Activated CD4-positive, CD25-positive, alpha-beta regulatory T cell treated with anti-CD3 and anti-CD28 coated beads, Interleukin-2, amount 50 U/mL, for 72 hours (primary cell): ENCODE data around the gene COLGALT1.
"Not testable (repeated sequence)": the region's sequence is repeated elsewhere in the genome, so short reads cannot be mapped to it uniquely, and the experiment has no call there.

Source experiments
- DNase-seq: peaks from one replicate; pipeline ENCODE4 v3.0.0; 2021

The COLGALT1 gene

DNA sequence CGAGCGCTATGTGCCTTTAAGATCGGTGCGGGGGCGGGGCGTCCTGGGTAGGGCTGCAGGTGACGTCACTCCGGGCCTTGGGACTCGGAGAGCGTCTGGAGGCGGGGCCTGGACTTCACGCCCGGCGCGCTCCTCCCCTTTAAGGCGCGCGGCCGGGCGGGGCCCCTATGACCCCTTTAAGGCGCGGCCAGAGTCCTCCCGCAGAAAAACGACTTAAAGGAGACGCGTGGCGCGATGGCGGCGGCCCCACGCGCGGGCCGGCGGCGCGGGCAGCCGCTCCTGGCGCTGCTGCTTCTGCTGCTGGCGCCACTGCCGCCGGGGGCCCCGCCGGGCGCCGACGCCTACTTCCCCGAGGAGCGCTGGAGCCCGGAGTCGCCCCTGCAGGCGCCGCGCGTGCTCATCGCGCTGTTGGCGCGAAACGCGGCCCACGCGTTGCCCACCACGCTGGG, at the start of gene COLGALT1:
COLGALT1 (plus strand) TSS at position 170 of the 449 bp plus-strand sequence; CDS start at position 235, 65 bp downstream.
- DNase-seq = peak; percentile 99

DNA sequence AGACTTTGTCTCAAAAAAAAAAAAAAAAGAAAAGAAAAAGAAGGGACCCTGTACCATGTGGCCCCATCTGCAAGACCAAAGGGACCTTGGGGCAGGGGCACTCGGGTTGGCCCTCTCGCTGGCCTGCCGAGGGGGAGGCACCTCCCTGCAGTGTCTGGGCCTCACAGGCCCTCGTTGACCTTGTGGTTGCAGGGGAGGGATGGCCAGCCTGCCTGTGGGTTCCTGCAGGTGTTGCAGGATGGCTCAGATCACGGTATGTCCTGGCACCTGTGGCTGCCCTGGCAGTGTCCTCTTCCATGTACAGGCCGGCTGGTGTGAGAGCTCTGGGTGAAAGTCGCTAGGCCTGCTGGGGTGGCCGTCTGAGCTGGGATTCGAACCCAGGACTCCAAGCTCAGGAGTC, 48.7 kb upstream of the COLGALT1 start:
- DNase-seq = no peak

DNA sequence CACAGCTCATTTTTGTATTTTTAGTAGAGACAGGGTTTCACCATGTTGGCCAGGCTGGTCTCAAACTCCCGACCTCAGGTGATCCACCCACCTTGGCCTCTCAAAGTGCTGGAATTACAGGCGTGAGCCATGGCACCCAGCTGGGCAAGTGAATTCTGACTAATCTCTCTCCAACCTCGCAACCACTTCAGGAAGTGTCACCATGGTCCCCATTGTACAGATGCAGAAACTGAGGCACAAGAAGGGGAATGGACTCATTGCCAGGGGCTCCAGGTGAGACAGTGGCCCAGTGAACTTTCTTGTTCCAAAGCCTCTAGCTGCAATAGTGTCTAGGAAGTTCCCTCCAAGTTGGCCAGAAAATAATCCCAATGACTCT, 46.9 kb upstream of the COLGALT1 start:
- not testable (repeated sequence) for DNase-seq

DNA sequence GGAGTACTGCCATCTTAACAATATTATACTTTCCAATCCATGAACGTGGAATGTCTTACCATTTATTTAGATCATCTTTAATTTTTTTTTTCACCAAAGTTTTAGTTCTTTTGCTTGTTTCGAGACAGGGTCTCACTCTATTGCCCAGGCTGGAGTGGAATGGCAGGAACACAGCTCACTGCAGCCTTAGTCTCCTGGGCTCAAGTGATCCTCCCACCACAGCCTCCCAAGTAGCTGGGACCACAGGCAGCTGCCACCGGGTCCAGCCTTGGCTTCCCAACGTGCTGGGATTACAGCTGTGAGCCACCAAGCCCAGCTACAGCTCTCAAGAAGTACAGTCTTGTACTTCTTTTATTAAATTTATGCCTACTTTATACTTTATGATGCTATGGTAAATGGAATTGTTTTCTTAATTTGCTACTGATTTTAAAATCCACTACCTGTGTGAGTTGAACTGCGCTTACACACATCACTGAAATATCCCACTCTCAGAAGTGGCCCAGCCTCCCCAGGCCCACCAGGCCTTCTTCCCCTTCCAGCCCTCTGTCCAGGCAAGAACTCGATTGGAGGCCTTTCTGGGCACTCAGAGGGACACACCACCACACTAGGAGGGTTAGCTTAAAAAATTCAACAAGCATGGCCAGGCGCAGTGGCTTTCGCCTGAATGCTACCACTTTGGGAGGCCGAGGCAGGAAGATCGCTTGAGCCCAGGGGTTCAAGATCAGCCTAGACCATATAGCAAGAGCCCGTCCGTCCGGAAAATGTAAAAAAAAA, 45.0 kb upstream of the COLGALT1 start:
- DNase-seq = no peak

DNA sequence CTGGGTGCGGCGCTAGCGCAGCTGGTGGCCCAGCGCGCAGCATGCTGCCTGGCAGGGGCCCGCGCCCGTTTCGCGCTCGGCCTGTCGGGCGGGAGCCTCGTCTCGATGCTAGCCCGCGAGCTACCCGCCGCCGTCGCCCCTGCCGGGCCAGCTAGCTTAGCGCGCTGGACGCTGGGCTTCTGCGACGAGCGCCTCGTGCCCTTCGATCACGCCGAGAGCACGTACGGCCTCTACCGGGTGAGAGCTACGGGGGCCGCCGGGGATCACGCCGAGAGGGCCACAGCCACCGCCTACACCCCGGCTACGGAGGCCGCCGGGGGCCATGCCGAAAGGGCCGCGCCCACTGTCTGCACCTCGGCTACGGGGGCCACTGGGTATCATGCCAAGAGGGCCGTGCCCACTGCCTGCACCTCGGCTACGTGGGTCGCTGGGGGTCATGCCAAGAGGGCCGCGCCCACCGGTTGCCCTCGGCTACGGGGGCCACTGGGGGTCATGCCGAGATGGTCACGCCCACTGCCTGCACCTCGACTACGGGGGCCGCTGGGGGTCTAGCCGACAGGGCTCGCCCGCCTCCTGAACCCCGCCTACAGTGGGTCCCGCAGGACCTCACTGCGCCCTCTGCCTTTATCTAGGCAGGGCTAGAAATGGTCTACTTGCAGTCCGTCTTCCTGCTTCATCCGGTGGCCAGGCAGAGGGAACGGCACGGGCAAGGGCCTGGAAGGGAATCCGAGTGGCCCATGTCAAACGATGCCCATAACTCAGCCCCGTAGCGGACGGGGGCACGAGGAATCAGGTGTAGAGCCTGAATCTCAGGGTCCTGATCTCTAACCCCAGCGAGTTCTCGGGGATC, 43.5 kb upstream of the COLGALT1 start:
- peak; percentile 84 for DNase-seq

DNA sequence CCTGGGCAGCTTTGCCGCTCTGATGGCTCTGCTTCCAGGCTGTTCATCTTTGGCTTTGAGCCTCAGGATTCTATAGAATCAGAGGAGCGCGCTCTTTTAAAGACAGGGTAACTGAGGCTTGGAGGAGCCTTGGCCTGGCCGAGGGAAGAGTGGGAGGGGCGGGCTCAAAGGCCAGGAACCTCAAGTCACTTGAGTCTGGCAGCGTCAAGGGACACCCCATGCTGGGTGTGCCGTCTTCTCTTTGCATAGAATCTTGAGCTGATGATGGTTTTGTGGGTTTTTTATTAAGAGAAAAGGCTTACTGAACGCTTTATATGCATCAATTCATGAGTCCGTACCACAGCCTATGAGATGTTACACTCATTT, 42.9 kb upstream of the COLGALT1 start:
- DNase-seq = no peak

DNA sequence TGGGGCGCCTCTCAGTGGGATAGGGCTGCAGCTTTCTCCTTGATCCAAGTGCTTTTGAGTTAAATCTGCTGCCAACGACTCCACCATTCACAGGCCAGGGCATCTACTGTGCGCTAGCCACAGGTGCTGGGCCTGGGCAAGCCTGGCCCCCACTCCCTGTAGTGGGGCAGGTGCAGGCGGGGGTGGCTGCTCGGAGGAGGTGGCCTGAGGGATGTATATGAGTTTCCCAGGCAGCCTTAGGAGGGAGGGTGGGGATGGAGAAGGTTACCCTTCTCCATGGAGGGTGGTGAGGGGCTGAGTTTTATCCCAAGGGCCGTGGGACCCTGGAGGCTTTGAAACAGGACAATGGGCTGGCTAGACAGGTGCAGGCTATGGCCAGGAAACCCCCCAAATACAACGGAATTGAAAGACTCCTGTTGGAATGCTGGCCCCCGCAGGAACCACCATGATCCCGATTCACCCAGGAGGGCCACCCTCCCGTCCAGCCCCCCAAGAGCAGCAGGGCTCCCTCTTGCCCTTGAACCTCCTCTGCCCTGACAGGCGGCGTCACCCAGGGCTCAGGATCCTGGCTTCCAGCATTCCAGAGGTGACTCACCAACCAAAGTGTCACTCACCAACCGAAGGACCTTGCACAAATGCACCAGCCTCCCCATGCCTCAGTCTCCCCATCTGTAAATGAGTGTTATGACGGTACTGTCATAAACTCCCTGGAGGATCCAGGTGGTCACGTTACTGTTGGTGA, 39.9 kb upstream of the COLGALT1 start:
- DNase-seq = no peak

DNA sequence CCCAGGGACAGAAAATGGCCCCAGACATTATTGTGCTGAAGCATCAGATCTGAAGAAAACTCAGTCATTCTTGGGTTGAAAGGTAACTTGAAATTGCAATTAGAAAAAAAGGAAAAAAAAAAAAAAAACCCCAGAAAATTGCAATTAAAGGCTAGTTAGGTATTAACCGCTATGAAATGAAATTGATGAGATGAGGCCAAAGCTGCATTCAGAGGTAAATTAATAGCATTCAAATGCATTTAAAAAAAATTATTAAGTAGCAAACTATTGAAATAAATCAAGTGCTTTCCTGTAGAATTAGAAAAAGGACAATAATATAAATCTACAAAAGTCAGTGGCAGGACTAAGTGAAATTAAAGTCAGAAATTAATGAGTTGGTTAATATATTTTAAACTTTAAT, 37.6 kb upstream of the COLGALT1 start:
- no peak for DNase-seq

DNA sequence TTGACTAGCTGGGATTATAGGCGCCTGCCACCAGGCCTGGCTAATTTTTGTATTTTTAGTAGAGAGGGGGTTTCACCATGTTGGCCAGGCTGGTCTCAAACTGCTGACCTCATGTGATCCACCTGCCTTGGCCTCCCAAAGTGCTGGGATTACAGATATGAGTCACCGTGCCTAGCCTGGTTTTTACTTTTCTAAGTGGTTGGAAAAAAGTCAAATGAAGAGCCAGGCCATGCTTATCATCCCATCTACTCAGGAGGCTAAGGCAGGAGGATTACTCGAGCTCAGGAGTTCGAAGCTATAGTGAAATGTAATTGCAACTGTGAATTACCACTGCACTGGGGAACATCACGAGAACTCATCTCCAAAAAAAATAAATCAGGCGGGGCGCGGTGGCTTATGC, 36.8 kb upstream of the COLGALT1 start:
- not testable (repeated sequence) for DNase-seq

DNA sequence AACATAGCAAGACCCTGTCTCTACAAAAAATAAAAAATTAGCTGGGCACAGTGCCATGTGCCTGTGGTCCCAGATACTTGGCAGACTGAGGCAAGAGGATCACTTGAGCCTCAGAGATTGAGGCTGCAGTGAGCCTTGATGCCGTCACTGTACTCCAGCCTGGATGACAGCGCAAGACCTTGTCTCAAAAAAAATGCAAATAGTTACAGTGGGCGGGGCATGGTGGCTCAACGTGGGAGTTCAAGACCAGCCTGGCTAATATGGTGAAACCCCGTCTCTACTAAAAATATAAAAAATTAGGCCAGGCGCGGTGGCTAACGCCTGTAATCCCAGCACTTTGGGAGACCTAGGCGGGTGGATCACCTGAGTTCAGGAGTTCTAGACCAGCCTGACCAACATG, 35.5 kb upstream of the COLGALT1 start:
- DNase-seq = no peak

DNA sequence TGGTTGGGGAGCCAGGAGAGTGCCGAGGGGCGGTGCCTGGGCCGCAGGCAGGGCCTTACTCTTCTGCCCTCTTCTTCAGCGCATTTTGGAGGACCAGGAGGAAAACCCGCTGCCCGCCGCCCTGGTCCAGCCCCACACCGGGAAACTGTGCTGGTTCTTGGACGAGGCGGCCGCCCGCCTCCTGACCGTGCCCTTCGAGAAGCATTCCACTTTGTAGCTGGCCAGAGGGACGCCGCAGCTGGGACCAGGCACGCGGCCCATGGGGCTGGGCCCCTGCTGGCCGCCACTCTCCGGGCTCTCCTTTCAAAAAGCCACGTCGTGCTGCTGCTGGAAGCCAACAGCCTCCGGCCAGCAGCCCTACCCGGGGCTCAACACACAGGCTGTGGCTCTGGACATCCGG, 34.6 kb upstream of the COLGALT1 start:
- DNase-seq = no peak

DNA sequence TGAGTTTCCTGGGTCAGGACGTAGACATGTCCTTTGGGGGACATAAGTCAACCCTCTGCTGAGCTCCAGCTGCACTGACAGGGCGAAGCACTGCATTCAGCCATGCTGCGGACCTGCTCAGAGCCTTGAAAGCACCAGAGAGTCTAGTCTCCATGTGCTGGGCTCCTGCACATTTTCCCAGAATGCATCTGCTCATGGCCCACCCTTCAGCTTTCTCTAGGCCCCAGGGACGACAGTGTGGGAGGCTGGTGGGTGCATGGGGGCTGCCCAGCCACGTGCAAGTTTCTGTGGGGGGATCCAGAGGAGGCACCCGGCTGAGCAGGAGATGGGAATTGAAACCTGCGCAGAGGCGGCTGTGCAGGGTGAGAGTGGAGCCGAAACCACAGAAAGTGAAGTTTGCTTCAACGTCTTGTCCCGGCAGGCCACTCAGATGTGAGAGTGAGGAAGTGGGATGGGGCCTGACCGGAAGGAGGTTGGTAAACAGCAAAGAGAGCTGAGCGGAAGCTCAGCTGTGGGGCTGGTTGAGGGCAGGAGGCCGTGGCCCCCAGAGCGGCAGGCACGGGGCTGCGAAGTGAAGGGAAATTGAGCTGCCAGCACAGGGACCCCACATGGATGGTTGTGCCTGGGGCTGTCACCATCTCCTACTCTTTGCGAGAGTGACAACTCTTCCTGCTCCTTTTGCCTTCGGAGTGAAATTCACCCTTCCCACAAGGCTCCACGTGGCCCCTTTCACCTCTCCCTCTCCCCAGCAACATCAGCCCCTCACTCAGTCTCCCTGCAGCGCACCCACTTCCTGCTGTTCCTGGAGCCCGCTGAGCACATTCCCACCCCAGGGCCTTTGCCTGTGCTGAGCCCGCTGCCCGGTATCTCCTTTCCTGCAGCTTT, 32.2 kb upstream of the COLGALT1 start:
- DNase-seq = peak; percentile 44

DNA sequence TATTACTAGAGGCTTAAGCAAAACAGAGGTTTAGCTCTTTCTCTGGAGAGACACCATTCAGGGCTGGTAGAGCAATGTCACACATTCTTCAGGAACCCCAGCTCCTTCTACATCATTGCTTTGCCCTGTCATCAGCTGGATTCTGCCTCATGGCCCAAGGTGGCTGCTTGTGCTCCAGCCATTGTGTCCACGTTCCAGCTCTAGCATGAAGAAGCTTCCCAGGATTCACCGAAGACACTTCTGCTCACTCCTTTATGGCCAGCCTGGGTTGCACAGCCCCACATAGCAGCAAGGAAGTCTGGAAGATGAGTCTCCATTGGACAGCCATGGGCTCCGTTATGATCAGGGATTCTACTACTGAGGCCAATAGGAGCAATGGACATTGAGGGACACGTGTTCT, 30.8 kb upstream of the COLGALT1 start:
- DNase-seq = no peak

DNA sequence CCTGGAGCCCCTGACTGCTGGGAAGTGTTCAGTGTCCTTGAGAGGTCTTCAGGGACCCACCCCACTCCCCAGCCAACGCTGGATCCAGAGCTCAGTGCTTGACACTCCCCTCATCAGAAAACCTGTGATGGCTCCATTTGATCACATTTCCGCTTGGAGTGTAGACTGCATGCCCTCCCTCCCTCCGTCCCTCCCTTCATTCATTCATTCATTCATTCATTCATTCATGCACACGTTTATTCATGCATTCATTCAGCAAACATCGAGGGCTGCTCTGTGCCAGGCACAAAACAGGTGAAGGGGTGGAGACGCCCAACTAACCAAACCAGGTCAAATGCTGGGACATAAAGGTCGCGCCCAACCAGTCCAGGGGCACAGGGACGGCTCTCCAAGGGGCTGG, 30.3 kb upstream of the COLGALT1 start:
- DNase-seq = no peak

DNA sequence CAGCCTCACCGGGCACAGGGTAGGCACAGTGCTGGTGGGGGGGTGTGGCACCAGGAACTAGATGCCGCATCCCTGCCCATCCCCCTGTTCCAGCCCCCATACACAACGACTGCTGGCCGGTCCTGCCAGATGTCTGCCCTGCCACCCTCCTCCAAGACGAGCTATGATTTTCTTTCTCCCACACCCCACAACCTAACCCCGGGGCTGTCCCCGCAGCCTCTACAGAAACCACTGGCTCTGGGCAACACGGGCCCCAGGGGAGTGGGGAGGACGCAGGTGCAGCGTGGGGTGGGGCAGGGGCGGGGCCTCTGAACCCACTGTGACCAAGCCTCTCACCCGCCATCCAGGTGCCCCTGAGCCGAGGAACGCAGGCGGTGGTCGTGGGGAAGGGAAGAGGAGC, 28.5 kb upstream of the COLGALT1 start:
- peak; percentile 40 for DNase-seq

DNA sequence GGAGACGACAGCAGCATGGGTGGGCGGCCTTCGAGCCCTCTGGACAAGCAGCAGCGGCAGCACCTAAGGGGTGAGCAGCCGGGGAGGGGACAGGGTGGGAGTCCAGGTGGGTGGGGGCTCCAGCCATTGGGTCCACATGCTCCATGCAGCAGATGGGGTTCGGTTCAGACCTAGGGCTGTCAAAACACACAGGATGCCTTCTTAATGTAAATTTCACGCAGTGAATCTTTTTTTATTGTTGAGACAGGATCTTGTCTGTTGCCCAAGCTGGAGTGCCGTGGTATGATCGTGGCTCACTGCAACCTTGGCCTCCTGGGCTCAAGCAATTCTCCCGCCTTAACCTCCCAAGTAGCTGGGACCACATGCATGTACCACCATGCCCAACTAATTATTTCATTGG, 28.1 kb upstream of the COLGALT1 start:
- no peak for DNase-seq

DNA sequence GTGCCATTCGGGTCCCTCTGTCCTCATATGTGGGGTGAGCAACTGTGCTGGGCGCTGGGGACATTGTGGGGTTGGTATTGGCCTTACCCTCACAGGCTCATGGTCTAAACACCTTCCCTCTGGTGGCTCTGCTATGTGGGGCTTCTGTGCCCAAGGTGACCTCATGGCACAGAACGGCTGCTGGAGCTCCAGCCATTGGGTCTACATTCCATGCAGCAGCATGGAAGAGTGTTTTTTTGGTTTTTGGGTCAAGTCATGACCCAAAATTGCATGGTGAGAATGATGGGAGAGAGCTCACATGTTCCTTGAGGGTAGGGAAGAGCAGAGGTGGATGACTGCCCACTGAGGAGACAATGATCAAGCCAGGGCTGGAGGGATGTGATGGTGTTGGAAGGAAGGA, 26.8 kb upstream of the COLGALT1 start:
- DNase-seq = no peak

DNA sequence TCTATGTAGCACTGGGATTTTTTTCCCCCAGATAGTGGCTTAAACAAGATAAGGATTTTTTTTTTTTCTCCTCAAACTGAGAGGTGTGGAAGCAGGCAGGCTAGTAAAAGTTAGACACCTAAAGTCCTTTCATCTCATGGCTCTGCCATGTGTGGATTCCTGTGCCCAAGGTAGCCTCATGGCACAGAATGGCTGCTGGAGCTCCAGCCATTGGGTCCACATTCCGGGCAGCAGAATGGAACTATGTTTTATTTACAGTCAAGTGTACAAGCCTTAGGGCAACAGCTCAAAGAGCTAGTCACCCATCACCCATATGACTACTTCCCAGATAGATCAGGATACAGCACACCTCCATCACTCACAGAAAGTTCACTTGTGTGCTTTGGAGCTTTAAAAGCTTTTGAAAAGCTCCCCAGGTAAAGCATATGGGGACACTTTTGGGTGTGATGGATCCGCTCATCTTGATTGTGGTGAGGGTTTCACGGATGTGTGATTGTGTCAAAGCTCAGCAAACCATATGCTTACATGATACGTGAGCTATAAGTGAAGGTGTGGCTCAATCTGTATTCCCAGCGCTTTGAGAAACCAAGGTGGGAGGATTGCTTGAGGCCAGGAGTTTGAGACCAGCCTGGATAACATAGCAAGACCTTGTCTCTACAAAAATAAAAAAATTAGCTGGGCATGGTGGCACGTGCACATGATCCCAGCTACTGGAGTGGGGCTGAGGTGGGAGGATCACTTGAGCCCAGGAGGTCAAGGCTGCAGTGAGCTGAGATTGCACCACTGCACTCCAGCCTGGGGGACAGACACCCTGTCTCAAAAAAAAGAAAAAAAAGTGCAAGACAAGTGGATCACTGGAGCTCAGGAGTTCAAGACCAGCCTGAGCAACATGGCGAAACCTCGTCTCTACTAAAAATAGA, 25.9 kb upstream of the COLGALT1 start:
- DNase-seq = no peak

DNA sequence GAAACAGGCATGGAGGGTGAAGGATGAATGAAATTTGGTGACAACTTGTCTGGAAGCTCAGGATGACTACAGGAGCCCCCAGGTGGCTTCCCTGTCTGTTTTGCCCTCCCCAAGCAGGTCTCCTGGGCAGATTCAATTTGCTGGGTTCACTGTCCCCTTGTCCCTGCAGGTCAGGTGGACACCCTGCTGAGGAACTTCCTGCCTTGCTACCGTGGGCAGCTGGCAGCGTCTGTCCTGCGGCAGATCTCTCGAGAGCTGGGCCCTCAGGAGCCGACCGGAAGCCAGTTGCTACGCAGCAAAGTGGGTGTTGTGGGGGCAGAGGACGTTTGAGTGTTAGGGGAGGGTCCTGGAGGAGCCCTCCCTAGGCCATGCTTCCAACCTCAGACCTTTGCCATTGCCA, 24.9 kb upstream of the COLGALT1 start:
- DNase-seq = no peak

DNA sequence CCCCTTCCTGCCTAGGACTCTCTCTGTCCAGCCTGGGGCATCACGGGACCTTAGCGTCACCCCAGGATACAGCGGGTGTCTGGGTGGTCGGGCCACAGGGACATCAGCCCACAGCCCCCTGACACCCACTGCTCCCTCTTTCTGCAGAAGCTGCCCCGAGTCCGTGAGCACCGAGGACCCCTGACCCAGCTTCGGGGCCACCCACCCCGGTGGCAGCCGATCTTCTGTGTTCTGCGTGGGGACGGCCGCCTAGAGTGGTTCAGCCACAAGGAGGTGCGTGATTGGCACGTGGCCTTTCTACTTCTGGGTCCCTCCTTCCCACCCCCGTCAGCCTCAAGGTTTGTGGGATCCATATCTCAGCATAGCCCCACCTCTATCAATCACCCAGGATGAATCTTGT, 23.3 kb upstream of the COLGALT1 start:
- no peak for DNase-seq

DNA sequence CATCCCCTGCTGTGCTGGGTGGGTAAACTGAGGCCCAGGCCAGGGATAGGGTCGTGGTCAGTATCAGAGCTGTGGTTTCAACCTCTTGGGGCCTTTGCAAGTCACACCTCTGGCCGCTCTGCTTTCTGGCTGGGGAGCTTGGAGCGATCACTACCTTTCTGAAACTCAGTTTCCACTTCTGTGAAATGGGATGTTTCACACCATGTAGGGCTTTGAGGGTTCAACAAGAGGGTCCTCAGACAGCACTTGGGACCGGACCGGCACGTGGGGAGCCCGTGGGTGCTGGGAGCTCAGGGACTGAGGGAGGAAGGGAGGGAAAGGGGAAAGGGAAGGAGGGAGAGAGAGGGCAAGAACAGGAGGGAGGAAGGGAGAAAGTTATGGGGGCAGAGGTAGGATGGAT, 22.9 kb upstream of the COLGALT1 start:
- DNase-seq = no peak
